Cerebellar cortex (tissue), 1 donor: ENCODE results near the gene ANKMY1.

Experiments
- DNase-seq: peaks from one replicate; pipeline ENCODE4 v3.0.0-alpha.2; 2015; ENCODE audit warnings: low spot score

ANKMY1 gene, protein sequence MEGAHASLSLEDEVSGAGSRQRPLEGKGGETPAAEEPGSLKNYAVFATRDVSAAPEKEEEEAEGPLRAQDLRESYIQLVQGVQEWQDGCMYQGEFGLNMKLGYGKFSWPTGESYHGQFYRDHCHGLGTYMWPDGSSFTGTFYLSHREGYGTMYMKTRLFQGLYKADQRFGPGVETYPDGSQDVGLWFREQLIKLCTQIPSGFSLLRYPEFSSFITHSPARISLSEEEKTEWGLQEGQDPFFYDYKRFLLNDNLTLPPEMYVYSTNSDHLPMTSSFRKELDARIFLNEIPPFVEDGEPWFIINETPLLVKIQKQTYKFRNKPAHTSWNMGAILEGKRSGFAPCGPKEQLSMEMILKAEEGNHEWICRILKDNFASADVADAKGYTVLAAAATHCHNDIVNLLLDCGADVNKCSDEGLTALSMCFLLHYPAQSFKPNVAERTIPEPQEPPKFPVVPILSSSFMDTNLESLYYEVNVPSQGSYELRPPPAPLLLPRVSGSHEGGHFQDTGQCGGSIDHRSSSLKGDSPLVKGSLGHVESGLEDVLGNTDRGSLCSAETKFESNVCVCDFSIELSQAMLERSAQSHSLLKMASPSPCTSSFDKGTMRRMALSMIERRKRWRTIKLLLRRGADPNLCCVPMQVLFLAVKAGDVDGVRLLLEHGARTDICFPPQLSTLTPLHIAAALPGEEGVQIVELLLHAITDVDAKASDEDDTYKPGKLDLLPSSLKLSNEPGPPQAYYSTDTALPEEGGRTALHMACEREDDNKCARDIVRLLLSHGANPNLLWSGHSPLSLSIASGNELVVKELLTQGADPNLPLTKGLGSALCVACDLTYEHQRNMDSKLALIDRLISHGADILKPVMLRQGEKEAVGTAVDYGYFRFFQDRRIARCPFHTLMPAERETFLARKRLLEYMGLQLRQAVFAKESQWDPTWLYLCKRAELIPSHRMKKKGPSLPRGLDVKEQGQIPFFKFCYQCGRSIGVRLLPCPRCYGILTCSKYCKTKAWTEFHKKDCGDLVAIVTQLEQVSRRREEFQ

DNA sequence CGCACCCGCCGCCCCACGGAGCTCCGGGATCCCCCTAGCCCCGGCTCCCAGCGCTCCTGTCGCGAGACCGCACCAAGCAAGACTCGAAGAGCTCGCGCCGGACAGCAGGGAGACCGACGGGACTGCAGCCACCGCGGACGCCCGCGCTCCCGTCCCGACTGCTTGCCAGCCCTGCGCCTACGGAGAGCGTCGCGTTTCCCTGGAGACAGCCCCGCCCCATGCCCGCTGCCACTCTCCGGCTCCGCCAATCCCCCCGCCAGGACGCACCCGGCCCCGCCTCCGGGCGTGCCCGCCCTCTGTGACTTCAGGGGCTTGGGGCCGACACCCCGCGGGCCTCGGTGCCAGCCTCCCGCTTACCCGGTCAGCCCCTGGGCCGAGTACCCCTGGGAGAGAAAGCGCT is at the start of gene ANKMY1:
Gene ANKMY1 (minus strand): TSS at position 181 of the 400 bp plus-strand sequence. CDS start 653 bp downstream, outside the sequence.
- no peak for DNase-seq

DNA sequence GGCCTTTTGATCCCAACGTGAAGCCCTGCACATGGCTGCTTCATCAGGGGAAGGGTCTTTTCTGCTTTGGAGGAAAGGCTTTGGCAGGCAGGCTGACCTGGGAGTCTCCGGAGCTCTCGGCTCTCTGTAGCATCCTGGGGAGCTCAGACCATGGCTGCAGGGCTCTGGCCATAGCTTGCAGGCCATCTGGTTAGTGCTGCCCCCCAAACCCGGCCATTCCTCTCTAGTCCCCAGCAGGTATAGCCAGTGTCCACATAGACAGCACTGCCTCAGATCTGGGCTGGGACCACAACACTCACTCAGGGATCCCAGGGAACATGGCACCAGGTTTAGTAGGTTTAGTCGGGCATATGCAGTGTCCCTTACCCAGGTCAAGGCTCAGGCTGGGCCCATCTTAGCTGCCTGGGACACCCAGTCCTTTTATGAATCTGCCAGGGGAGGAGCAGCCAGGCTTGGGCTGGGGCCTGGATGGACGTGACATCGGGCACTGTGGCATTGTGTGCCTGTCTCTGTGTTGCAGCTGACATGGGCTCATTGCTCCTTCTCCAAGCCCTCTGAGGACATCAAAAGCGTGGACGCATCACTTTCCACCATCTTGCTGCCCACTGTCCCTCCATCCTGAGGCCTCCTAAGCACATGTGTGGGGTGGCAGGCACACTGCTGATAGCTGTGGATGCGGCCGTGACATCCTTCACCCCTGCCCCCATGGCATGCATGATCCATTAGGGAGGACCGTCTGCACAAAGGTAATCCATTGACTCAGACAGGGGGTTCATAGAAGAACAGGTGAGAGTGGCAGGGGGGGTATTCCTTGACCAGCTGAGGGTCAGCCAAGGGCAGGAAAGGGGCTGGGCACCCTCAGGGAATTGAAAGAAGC is 48.3 kb upstream of the ANKMY1 start:
- no peak for DNase-seq

DNA sequence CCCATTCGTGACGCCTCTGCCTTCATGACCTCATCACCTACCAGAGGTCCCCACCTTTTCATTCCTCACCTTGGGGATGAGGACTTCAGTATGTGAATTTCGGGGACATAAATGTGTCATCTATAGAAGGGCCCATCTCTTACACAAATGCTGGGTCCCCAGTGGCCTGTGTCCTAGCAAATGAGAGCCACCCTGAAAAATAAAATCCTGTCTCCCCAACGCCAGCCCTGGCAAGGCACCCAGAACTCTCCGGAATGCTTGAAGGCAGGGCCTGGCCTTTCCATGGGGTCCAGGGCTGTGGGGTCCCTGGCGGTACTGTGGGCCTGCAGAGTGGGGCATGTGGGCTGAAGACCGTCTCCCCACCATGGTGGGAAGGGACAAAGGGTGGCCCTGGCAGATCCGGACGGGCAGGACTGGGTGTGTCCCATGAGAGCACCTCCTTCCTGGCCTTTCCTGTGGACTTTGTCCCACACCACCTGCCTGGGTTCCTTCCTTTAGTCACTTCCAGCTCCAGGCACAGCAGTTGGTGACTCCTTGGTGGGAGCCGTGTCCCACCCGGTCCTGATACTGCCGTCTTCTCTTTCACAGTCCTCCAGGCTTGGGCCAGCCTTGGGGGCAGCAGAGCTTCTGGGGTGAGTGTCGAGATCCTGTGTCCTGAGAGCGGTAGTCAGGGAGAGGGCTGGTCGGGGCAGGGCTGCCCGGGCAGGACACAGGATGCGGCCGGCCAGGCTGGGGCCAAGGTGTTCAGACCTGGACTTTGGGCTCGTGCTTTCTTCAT is 47.3 kb upstream of the ANKMY1 start:
- DNase-seq = no peak

DNA sequence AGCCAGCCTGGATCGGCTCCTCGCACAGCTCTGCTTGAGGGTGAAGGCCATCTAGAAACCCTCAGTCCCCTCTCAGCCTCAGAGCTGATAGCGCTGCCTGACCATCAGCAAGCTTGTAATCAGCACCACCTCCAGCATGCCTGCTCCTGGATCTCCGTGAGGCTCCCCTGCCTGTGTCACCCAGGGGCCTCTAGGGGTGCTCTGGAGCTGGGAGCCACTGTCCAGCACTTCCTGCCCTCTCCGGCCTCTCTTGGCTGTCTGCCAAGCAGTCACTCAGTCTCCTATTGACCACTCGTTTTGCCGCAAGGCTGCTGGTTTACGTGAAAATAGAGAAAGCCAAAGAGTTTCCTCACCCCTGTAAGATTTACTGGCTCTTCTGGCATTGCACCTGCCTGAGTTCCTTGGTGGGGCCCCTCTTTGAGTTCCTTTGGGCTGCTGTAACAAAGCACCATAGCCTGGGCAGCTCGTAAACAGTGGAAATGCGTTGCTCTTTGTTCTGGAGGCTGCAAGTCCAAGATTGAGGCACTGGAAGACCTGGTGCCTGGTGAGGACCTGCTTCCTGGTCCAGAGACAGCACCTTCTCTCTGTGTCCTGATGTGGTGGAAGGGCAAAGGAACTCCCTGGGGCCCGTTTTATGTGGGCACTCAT is 46.6 kb upstream of the ANKMY1 start:
- DNase-seq = peak; percentile 64

DNA sequence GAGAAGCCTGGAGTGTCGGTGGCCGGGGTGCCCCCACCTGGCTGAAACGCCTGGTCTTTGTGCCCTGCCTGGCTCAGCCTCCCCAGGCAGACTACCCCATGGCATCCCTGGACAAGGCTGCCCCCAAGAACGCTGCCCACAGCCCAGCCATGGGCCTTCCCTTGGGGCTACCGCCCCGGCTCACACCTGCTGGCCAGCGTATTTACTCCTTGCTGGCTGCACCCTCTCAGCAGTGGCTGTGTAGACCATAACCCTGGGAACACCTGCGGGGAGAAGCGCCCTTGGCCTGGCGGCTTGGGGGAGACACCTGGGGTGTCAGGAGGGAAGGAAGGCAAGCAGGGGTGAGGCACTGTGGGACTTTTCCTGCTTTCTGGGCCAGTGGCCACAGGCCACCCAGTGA is 46.1 kb upstream of the ANKMY1 start:
- no peak for DNase-seq

DNA sequence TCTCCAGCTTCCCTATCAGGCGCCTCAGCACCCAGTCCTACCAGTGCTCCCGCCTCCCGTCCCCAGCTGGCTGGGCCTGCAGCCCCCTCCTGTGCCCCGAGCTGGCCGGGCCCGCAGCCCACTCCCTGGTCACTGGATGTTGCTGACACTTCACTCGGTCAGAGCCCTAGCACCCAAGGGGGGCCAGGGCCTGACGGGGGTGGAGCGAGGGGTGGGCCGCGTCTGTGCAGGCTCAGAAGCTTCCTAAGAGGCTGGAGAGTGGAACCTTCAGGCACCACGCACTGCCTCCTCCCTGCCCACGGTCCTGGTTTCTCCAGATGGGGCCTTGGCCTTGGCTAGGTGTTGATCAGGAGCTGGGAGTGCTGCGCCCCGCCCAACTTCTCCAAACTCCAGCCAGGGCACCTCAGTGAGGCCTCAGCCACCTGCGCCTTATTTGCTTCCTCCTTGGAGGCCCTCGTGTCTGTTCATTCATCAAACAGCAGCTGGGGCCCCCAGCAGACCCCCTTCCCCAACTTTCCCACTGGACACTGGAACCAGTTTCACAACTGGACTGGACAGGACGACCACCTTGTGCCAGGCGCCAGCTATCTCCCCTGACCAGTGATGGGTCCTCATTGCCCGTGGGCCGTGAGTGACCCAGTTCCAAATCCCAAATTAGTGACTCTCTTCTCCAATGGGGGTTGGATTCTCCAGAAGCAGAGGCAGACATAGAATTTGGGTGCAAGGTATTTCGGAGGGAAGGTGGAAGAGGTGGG is 45.5 kb upstream of the ANKMY1 start:
- no peak for DNase-seq

DNA sequence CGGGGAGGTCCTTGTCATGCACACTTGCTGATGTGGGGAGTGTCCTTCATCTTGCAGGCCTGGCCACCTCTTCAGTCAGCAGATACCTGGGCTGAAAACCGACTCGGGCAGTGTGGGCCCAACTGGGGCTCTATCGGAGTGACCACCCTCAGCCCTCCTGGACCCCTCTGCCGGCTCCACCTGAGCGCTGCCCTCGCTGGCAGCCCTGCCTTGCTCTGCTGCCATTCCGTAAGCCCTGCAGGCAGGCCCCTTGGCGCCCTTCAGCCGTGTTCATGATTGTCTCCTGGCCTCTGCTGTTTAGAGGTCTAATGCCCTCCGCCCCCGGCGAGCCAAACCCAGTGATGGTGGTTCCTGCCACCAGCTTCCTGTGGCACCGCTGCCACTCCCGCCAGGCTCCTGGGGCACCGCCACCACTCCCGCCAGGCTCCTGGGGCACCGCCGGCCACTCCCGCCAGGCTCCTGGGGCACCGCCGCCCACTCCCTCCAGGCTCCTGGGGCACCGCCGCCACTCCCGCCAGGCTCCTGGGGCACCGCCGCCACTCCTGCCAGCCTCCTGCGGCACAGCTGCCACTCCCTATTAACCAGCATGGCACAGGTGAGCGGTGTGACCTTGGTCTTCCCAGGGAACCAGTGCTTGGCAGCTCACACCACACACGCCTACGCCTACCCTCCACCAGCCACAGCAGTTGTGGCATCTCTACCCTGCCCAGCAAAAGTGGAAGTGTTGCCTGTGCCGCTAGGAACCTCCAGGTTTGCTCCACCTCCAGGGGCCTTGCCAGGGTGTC is 44.7 kb upstream of the ANKMY1 start:
- no peak for DNase-seq

DNA sequence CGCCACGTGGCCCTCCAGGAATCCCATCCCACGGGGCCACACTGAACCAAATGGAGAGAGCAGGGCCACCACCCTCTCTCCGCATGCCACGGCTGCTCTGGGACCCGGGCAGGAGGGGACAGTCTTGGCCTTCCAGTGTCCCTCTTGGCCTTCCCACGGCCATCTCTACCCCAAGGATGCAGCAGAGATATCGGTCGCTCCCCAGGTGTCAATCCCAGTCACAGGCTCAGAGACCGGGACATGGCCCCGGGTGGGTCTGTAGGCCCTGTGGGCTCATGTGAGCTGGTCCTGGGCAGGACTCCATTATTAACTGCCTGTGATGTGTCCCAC is 44.0 kb upstream of the ANKMY1 start:
- no peak for DNase-seq

DNA sequence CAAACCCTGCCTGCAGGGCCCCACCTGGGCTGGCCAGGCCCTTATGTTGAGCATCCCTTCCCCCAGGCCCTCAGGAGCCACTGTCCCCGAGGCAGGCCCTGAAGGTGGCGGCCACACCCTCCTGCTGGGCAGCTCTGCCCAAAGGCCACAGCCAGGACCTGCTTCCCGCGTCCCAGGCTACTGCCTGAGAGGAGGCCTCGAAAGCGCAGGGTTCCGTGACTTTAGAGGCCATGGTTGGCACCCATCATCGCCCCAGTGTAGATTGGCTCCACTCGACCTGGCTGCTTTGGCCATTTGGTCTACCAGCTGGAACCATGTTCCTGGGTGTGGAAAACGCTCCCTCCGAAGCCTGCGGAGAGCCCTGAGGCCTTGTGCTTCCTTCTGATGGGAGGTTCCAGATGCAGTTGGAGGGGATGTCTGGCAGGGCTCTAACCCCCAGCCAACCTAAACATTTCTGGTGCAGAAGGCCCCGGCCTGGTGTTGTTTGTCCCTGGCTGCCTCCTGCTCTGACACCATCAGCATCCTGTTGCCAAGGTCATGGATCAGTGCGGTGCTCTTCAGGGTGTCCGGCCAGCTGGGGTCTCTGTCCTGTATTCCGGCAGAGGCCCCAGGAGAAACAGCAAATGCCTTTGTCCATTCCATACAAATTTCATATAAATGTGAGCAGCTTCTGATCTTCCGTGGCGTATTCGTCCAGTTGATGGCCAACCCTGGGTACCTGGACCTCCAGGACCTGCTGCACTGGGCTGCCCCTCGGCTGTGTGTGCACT is 43.5 kb upstream of the ANKMY1 start:
- DNase-seq = no peak

DNA sequence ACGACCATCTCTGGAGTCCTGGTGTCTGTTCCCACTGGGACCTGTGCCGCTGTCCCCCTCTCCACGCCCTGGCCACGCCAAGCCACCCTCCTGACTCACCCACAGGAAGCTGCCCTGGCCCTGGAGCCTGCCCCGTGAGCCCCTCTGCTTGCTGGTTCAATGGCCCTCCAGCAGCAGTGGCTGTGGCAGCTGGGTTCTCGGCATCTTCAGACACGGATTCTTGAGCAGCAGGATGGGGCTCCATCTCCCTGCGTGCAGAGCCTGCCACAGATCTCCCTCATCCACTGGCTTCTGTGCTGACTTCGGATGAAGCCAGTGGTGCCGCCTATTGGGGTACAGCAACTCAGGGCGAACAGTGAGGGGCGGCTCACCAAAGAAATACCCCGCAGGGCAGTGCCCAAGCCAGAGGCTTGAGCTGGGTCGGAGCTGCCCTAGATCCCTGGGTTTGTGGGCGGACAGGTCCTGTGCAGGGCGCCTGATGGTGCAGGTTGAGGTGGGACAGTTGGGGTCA is 42.7 kb upstream of the ANKMY1 start:
- DNase-seq = no peak

DNA sequence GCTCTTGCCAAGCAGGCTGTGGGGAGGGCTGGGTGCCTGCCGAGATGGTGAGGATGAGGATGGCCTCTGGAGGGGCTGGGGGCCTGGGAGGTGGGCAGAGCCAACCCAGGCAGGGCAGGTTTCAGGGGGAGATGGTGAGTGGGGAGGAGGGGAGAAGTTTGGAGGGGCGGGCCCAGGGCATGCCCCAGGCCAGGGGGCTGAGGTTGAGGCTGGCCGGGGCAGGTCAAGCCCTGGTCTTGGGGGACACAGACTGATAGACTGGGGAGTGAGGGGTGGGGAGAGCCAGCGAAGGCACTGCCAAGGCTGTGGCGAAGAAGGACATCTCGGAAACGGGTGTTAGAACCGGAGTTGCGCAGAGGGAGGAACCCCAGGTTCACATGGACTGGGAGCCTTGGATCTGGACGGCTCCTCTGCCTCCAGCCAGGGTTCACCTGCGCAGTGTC is 41.4 kb upstream of the ANKMY1 start:
- DNase-seq = no peak

DNA sequence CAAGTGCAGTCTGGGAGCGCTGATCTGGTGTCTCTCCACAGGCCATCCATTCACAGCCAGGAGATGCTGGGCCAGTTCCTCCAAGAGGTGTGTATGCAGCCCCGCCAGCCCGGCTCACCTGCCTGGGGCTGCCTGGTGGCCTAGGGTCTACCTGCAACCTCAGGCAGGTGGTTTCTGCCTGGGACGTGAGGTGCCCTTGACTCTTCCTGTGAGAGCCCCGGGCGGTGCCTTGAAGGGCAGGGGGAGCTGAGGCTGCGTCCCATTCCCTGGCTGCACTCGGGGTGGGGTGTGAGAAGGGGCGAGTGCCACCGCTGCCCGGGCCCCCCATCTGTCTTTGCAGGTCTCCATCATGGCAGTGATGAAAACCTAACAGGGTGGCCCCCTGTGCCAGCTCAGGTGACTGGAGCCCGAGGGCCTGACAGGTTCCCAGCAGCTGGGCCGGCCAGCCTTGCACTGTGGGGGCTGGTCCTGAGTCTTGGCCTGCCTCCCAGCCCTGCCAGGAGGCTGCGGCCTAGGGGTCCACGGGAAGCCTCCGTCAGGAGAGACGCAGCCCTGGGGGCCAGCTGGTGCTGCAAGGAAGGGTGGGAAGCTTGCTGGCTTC is 40.6 kb upstream of the ANKMY1 start:
- DNase-seq = no peak

DNA sequence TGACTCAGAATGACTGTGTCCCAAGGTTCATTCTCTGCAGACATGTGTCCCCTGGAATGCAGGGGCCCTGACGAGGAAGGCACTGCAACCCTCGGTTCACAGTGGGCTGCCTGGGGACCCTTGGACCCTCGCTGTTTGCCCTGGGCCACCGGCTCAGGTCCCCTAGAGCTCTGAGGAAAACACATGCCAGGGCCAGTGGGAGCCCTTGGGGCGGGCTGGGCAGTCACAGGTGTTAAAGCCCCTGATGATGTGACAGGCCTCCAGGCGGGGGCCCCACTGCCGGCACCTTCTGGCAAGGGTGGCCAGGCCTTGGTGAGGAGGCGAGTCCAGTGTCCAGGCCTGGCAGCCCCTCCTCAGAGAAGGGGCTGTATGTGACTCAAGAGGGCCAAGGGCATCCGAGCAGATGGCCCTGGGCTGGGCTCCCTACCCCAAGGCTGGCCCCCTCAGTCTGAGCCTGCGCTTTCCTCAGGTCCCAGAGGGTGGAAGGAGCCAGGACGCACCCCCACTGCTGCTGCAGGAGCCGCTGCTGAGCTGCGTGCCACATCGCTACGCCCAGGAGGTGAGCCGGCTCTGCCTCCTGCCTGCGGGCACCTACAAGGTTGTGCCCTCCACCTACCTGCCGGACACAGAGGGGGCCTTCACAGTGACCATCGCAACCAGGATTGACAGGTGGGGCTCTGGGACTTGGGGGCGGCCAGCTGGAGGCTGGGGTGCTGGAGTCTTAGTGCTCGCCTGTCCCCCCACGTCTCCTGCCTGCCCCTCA is 39.8 kb upstream of the ANKMY1 start:
- DNase-seq = no peak

DNA sequence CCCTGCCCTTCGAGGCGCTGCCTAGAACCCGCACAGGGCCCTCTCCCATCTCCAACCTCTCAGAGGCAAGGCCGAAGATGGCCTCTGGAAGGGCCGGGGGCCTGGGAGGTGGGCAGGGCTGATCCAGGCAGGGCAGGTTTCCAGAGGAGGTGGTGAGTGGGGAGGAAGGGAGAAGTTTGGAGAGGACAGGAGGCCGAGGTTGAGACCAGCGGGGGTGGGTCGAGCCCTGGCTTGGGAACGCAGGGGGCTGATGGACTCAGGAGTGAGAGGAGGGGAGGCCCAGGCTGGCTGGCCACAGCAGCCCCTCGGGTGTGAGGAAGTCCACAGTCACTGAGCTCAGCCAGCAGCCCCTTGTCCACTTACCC is 39.2 kb upstream of the ANKMY1 start:
- no peak for DNase-seq

DNA sequence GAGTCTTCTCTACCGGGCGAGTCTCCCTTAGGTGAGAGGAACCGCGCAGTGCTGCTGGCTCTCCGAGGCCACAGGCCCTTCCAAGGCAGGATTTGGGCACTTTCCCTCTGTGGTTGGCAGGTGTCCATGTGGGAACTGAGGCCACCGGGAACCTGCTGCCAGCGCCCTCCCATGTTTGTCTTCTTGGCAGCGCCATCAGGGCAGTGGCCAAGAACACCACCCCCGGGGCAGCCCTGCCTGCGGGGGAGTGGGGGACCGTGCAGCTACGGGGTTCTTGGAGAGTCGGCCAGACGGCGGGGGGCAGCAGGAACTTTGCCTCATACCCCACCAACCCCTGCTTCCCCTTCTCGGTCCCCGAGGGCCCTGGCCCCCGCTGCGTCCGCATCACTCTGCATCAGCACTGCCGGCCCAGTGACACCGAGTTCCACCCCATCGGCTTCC is 38.7 kb upstream of the ANKMY1 start:
- peak; percentile 92 for DNase-seq

DNA sequence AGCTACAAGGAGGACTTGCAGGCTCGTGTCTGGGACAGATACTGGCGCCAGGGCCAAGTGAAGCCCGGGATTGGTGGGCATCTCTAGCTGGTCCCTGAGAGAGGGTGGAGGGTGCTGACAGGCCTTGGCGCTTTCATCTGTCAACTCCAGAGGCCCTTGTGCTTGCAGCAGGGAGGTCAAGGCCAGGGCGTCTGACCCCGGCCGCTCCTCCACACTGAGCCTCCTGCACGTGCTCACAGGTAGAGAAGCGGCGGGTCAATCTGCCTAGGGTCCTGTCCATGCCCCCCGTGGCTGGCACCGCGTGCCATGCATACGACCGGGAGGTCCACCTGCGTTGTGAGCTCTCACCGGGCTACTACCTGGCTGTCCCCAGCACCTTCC is 38.3 kb upstream of the ANKMY1 start:
- DNase-seq = no peak
